ENCODE data around the gene DOLPP1. TPM values are rescaled to one million over a fixed set of nuclear protein-coding genes. Genes with fewer than 3 reads are reported as not detected.

The DOLPP1 gene
- total and polyA plus RNA-seq, 4 donors = 14.6 to 15.6 (median 15.0) TPM

DNA sequence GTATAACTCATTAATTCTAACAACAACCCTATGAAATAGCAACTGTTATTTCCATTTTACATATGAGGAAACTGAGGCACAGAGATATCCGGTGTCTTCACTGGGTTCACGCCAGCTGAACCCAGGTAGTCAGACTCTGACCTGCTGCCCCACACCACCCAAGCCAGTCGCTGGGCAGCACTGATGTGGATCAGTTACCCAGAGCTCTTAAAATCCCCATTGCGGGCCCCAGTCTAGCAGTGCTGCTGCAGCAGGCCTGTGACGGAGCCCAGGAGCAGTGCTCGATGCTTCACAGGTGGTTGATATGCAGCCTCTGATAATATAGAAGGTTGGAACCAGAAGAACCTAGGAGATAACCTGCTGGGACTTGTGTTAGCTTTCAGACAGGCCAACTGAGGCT lies 54.6 kb downstream of the DOLPP1 start (continued):
- TF ChIP-seq, protein P1, sequence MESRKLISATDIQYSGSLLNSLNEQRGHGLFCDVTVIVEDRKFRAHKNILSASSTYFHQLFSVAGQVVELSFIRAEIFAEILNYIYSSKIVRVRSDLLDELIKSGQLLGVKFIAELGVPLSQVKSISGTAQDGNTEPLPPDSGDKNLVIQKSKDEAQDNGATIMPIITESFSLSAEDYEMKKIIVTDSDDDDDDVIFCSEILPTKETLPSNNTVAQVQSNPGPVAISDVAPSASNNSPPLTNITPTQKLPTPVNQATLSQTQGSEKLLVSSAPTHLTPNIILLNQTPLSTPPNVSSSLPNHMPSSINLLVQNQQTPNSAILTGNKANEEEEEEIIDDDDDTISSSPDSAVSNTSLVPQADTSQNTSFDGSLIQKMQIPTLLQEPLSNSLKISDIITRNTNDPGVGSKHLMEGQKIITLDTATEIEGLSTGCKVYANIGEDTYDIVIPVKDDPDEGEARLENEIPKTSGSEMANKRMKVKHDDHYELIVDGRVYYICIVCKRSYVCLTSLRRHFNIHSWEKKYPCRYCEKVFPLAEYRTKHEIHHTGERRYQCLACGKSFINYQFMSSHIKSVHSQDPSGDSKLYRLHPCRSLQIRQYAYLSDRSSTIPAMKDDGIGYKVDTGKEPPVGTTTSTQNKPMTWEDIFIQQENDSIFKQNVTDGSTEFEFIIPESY (IDR thresholded peaks at IDR 0.05) = no peak
- TF ChIP-seq, protein P2, sequence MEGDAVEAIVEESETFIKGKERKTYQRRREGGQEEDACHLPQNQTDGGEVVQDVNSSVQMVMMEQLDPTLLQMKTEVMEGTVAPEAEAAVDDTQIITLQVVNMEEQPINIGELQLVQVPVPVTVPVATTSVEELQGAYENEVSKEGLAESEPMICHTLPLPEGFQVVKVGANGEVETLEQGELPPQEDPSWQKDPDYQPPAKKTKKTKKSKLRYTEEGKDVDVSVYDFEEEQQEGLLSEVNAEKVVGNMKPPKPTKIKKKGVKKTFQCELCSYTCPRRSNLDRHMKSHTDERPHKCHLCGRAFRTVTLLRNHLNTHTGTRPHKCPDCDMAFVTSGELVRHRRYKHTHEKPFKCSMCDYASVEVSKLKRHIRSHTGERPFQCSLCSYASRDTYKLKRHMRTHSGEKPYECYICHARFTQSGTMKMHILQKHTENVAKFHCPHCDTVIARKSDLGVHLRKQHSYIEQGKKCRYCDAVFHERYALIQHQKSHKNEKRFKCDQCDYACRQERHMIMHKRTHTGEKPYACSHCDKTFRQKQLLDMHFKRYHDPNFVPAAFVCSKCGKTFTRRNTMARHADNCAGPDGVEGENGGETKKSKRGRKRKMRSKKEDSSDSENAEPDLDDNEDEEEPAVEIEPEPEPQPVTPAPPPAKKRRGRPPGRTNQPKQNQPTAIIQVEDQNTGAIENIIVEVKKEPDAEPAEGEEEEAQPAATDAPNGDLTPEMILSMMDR (IDR thresholded peaks at IDR 0.05; ENCODE audit: low read depth, low read length, missing input control) = no peak
- no peak for TF ChIP-seq SP1 (IDR thresholded peaks at IDR 0.05)
- no peak for TF ChIP-seq JUND (IDR thresholded peaks at IDR 0.05)
- TF ChIP-seq RXRA (IDR thresholded peaks at IDR 0.05) = no peak

DNA sequence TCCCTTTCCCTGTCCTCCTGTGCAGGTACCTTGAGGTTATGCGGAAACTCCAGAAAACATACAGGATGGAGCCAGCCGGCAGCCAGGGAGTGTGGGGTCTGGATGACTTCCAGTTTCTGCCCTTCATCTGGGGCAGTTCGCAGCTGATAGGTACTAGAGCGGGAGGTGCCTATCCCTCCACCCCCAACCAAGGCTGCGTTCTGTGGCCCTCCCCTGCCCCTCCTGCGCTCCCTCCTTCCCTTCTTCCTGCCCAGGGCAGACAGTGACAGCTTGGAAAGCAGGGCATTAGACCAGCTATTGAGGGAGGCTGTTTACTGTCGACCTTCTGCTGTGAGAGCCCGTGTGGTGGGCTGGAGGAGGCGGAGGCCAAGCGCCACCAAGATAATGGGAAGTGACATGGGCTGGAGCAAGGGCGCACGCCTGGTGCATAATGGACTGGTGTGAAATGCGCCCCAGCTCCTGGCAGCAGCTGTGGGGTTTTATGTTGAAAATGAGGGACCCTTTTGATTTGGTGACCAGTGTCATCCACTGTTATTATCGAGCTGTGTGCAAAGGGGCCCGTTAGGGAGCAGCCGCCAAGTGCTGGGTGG lies 55.6 kb downstream of the DOLPP1 start:
- Histone ChIP-seq H3K27me3 (ENCODE audit: control insufficient read depth in 4 of 4, insufficient read depth in 4 of 4, low read length in 3 of 4) (no peaks in the 10 kb centered on the region), H3K9me3 (ENCODE audit: control insufficient read depth in 4 of 4, low read length in 3 of 4) (no peaks in the 10 kb centered on the region), H3K27ac (ENCODE audit: low read depth in 1 of 2, low read length in 2 of 2) (peak overlapping the region; percentile 98), H3K36me3 (ENCODE audit: control insufficient read depth in 4 of 4, insufficient read depth in 3 of 4, low read depth in 1 of 4, low read length in 3 of 4) (peaks cover 0 to 5% (median 2%) of the 10 kb centered on the region in 4 donors), H3K4me1 (ENCODE audit: control insufficient read depth in 4 of 4, insufficient read depth in 4 of 4, low read length in 3 of 4) (peaks cover 11 to 53% (median 36%) of the 10 kb centered on the region in 4 donors), H3K4me3 (ENCODE audit: low read depth in 1 of 3, low read length in 3 of 3) (no peak overlapping the region), H3K9ac (ENCODE audit: low read depth in 1 of 2, low read length in 2 of 2) (peak overlapping the region in 1 of 2 donors; percentile 18)
- no peak for DNase-seq (ENCODE audit: low spot score)
- TF ChIP-seq EGR1 (IDR thresholded peaks at IDR 0.05; ENCODE audit: low read depth in 2 of 2) (no peak), HNF4A (conservative IDR thresholded peaks at IDR 0.05) (no peak), FOXA2 (IDR thresholded peaks at IDR 0.05) (no peak), JUND (IDR thresholded peaks at IDR 0.05) (no peak), TAF1 (conservative IDR thresholded peaks at IDR 0.05) (no peak), GABPA (IDR thresholded peaks at IDR 0.05 in 1 of 2, conservative IDR thresholded peaks at IDR 0.05 in 1 of 2) (no peak), NR2F2 (IDR thresholded peaks at IDR 0.05) (no peak), YY1 (IDR thresholded peaks at IDR 0.05) (no peak), FOXA1 (IDR thresholded peaks at IDR 0.05) (no peak)
- TF ChIP-seq, protein P3, sequence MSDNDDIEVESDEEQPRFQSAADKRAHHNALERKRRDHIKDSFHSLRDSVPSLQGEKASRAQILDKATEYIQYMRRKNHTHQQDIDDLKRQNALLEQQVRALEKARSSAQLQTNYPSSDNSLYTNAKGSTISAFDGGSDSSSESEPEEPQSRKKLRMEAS (IDR thresholded peaks at IDR 0.05) = no peak
- TF ChIP-seq, protein P2 (IDR thresholded peaks at IDR 0.05; ENCODE audit: low read depth, low read length, missing input control) = no peak
- WGBS = 84% methylated on average over 16 of the region's 16 CpGs
